C4-2B (cell line): ENCODE results near the gene P2RX1.

Experiments
- H3K27ac ChIP-seq: fragments of 450-650 bp; 2 replicates; pipeline ENCODE4 v1.5.1; 2017
- CTCF ChIP-seq: fragments of 450-650 bp; conservative IDR thresholded peaks from 2 replicates; pipeline ENCODE4 v1.5.1; 2017; ENCODE audit warnings: mild to moderate bottlenecking
- ZFX ChIP-seq: fragments of 450-650 bp; IDR thresholded peaks from 2 replicates; pipeline ENCODE4 v1.6.1; 2017

Gene P2RX1

DNA sequence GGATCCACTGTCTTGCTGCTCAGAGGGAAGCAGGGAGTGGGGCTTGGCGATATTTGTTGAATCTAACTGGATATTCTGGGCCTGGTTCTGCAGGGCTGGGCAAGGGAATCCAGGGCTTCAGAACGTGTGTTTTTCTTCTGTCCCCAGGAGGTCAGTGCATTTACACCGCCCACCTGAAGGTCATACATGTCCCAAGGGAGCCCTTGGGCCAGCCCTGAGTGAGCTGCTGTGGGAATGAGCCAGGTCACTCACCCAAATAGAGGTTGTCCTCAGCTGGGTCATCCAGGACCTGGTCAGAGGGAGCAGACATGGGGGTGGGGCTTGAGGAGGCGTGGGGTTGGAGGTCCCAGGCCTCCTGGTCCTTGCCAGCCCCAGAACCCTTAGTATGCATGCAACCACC, 34.0 kb downstream of the P2RX1 start:
- H3K27ac ChIP-seq: no peak overlapping the region
- TF ChIP-seq ZFX (no peak), CTCF (no peak)

GRCh38 chr17:3880983-3881382, 35.3 kb downstream of the P2RX1 start:
- H3K27ac ChIP-seq: no peak overlapping the region
- no peak for TF ChIP-seq CTCF
- TF ChIP-seq ZFX: no peak

GRCh38 chr17:3879591-3880417, 36.5 kb downstream of the P2RX1 start:
- H3K27ac ChIP-seq: no peak overlapping the region
- TF ChIP-seq ZFX (no peak), CTCF (no peak)

DNA sequence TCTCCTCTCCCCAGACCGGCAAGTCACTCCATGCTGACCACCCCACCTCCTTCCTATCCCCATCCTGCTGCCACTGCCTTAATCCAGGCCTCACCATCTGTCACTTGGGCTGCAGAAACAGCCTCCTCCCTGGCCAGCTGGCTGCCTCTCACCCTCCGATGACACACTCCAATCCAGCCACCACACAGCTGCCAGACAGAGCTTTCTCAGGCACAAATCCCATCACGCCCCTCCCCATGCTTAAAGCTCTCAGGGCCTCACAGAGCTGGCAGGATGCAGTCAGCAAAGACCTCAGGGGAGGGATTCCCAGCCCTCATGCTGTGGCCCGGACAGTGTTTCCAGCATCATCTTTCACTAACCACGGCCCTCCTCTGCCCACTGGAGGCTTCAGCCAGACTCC, 37.1 kb downstream of the P2RX1 start:
- no peak overlapping the region for H3K27ac ChIP-seq
- TF ChIP-seq ZFX: no peak
- no peak for TF ChIP-seq CTCF

DNA sequence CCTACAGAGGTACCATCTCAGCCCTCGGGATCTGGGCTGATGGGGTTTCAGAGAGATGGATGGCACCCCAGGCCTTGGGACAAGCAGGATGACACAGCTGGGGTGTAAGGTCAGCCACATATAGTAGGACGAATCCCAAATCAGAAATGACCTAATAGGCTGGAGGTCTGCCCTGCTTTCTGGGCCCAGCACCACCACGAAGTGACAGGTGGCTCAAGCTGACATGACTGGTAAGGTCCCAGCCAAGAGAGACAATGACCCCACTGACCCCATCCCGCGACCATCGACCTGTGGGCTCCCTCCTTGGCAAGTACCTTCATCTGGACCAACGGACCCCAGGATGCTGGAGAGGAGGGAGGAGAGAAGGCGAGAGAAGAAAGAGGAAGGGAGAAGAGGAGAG, 39.0 kb downstream of the P2RX1 start:
- H3K27ac ChIP-seq: no peak overlapping the region
- TF ChIP-seq CTCF: no peak
- TF ChIP-seq ZFX: no peak

DNA sequence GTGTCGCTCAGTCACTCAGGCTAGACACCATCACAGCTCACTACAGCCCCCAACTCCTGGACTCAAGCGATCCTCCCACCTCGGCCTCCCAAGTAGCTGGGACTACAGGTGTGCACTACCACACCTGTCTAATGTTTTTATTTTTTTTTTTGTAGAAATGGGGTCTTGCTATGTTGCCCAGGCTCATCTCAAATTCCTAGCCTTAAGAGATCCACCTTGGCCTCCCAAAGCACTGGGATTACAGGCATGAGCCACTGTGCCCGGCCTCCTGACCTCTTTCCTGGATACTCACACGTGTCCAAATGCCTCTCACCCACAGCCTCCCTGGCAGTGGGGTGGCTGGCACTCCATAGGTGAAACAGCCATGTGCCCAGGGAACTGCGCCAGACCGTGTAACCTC, 40.9 kb downstream of the P2RX1 start:
- no peak for TF ChIP-seq CTCF
- TF ChIP-seq ZFX: no peak

DNA sequence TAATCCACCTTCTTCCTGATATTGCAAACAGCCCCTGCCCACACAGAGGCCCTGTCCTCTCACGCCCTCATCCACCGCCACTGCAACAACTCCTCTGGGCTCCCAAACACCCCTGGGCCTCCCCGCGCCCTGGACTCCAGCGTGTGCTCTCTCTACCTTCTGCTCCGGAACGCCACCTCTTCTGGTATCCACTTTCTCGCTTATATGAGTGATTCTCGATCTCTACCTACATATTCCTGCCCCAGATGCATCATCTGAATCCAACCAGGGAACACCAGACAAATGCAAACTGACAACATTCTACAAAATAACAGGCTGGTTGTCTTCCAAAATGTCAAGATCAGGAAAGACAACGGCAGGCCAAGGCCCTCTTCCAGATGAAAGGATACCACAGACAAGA, 42.4 kb downstream of the P2RX1 start:
- no peak overlapping the region for H3K27ac ChIP-seq
- TF ChIP-seq CTCF (no peak), ZFX (no peak)

More for the DNA sequence above, 40.9 kb downstream of the P2RX1 start:
- no peak overlapping the region for H3K27ac ChIP-seq
